ENCODE results near the gene PRKCB.

Gene PRKCB

GRCh38 chr16:23796941-23797340, 38.8 kb upstream of the PRKCB start:
- Histone ChIP-seq H3K9ac (ENCODE audit: low read length) (no peak overlapping the region), H3F3A (ENCODE audit: insufficient read depth) (no peaks in the 10 kb centered on the region), H3K4me2 (ENCODE audit: low read depth, low read length, poor library complexity, severe bottlenecking) (no peak overlapping the region), H3K27ac (ENCODE audit: low read depth, low read length) (no peak overlapping the region), H2AFZ (ENCODE audit: low read depth, low read length, severe bottlenecking) (no peak overlapping the region), H3K27me3 (ENCODE audit: low read length) (no peaks in the 10 kb centered on the region), H3K9me3 (ENCODE audit: insufficient read depth, low read length) (no peaks in the 10 kb centered on the region), H3K4me3 (ENCODE audit: insufficient read depth, low read length, poor library complexity, severe bottlenecking) (no peak overlapping the region), H3K9me2 (replicated peaks; ENCODE audit: insufficient read depth, low read length) (no peaks in the 10 kb centered on the region), H3K79me2 (ENCODE audit: insufficient read depth, low read length) (no peaks in the 10 kb centered on the region), H4K20me1 (ENCODE audit: low read depth, low read length) (no peaks in the 10 kb centered on the region), H3K36me3 (ENCODE audit: low read length) (no peaks in the 10 kb centered on the region)
- TF ChIP-seq EZH2phosphoT487 (conservative IDR thresholded peaks at IDR 0.05; ENCODE audit: low read length) = no peak
- TF ChIP-seq, protein P1, sequence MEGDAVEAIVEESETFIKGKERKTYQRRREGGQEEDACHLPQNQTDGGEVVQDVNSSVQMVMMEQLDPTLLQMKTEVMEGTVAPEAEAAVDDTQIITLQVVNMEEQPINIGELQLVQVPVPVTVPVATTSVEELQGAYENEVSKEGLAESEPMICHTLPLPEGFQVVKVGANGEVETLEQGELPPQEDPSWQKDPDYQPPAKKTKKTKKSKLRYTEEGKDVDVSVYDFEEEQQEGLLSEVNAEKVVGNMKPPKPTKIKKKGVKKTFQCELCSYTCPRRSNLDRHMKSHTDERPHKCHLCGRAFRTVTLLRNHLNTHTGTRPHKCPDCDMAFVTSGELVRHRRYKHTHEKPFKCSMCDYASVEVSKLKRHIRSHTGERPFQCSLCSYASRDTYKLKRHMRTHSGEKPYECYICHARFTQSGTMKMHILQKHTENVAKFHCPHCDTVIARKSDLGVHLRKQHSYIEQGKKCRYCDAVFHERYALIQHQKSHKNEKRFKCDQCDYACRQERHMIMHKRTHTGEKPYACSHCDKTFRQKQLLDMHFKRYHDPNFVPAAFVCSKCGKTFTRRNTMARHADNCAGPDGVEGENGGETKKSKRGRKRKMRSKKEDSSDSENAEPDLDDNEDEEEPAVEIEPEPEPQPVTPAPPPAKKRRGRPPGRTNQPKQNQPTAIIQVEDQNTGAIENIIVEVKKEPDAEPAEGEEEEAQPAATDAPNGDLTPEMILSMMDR (IDR thresholded peaks at IDR 0.05; ENCODE audit: insufficient read depth, low read length, poor library complexity, severe bottlenecking) = no peak

- Histone ChIP-seq H3K9me2 (replicated peaks; ENCODE audit: insufficient read depth, low read length) (no peaks in the 10 kb centered on the region), H2AFZ (ENCODE audit: low read depth, low read length, severe bottlenecking) (no peak overlapping the region), H3K9ac (ENCODE audit: low read length) (no peak overlapping the region), H3K27me3 (ENCODE audit: low read length) (no peaks in the 10 kb centered on the region), H3K79me2 (ENCODE audit: insufficient read depth, low read length) (no peaks in the 10 kb centered on the region), H3F3A (ENCODE audit: insufficient read depth) (no peaks in the 10 kb centered on the region), H3K4me2 (ENCODE audit: low read depth, low read length, poor library complexity, severe bottlenecking) (no peak overlapping the region), H4K20me1 (ENCODE audit: low read depth, low read length) (no peaks in the 10 kb centered on the region), H3K36me3 (ENCODE audit: low read length) (no peaks in the 10 kb centered on the region), H3K27ac (ENCODE audit: low read depth, low read length) (no peak overlapping the region), H3K9me3 (ENCODE audit: insufficient read depth, low read length) (no peaks in the 10 kb centered on the region), H3K4me3 (ENCODE audit: insufficient read depth, low read length, poor library complexity, severe bottlenecking) (no peak overlapping the region)
- no peak for TF ChIP-seq EZH2phosphoT487 (conservative IDR thresholded peaks at IDR 0.05; ENCODE audit: low read length)
- TF ChIP-seq, protein P1 (IDR thresholded peaks at IDR 0.05; ENCODE audit: insufficient read depth, low read length, poor library complexity, severe bottlenecking) = peak; percentile 34
Measured at GRCh38 chr16:23801378-23801777, 34.4 kb upstream of the PRKCB start.

DNA sequence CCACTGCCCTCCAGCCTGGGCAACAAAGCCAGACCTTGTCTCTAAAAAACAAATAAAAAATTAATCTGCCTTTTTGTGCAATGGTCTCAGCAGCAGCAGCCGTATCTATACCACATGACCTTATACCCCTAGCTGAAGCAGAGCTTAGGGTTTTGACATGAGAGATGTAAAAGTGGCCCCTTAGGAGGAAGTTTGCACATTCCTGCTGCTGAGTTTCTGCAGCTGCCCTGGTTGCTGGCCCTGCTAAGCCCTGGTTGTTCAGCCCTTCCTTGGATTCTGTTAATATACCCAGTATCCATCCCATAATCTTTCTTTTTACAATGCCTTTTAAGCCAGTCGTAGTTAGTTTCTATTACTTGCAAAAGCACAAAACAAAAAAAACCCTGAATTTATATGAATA, 33.0 kb upstream of the PRKCB start:
- no peaks in the 10 kb centered on the region for H3K79me2 ChIP-seq (ENCODE audit: insufficient read depth, low read length)
- TF ChIP-seq, protein P1 (IDR thresholded peaks at IDR 0.05; ENCODE audit: insufficient read depth, low read length, poor library complexity, severe bottlenecking) = no peak
- no peak for TF ChIP-seq EZH2phosphoT487 (conservative IDR thresholded peaks at IDR 0.05; ENCODE audit: low read length)
- no peak overlapping the region for H3K4me3 ChIP-seq (ENCODE audit: insufficient read depth, low read length, poor library complexity, severe bottlenecking)
- no peaks in the 10 kb centered on the region for H3K9me2 ChIP-seq (replicated peaks; ENCODE audit: insufficient read depth, low read length)
- H3K4me2 ChIP-seq (ENCODE audit: low read depth, low read length, poor library complexity, severe bottlenecking) = no peak overlapping the region
- H3K9ac ChIP-seq (ENCODE audit: low read length) = no peak overlapping the region
- no peak overlapping the region for H2AFZ ChIP-seq (ENCODE audit: low read depth, low read length, severe bottlenecking)
- no peaks in the 10 kb centered on the region for H4K20me1 ChIP-seq (ENCODE audit: low read depth, low read length)
- no peaks in the 10 kb centered on the region for H3K9me3 ChIP-seq (ENCODE audit: insufficient read depth, low read length)
- H3K27me3 ChIP-seq (ENCODE audit: low read length) = no peaks in the 10 kb centered on the region
- H3K36me3 ChIP-seq (ENCODE audit: low read length) = no peaks in the 10 kb centered on the region
- no peaks in the 10 kb centered on the region for H3F3A ChIP-seq (ENCODE audit: insufficient read depth)
- H3K27ac ChIP-seq (ENCODE audit: low read depth, low read length) = no peak overlapping the region

Measured in SU-DHL-6 (cell line).